HEK293T (cell line): ENCODE data around the gene SLC7A14.

Source experiments
- CTCF ChIA-PET: fragments of 350-600 bp; formaldehyde crosslinking; extraction: SDS; loops from one replicate; lab custom pipeline; 2021; ENCODE audit warnings: antibody characterized with exemption, inconsistent platforms; lab: Yijun Ruan, JAX
- POLR2A ChIA-PET: fragments of 350-600 bp; formaldehyde crosslinking; extraction: SDS; loops from one replicate; lab custom pipeline; 2020; ENCODE audit warnings: antibody characterized with exemption, inconsistent platforms; lab: Yijun Ruan, JAX
- DNase-seq: peaks from one replicate; pipeline ENCODE4 v3.0.0; 2012; ENCODE audit warnings: mixed read lengths; ENCODE audit errors: extremely low spot score
- ARNT ChIP-seq: fragments of 450-650 bp; IDR thresholded peaks from 2 replicates; pipeline ENCODE4 v1.6.1; 2017; ENCODE audit warnings: mild to moderate bottlenecking
- BHLHE40 ChIP-seq: fragments of 450-650 bp; IDR thresholded peaks from 2 replicates; pipeline ENCODE4 v1.6.1; 2016; ENCODE audit warnings: mild to moderate bottlenecking, moderate library complexity, borderline replicate concordance
- CTBP1 ChIP-seq: fragments of 450-650 bp; IDR thresholded peaks from 2 replicates; pipeline ENCODE4 v1.6.1; 2016; ENCODE audit warnings: borderline replicate concordance
- ELF4 ChIP-seq: fragments of 450-650 bp; IDR thresholded peaks from 2 replicates; pipeline ENCODE4 v1.6.1; 2017; ENCODE audit warnings: antibody characterized with exemption
- FOXA1 ChIP-seq: fragments of 450-650 bp; IDR thresholded peaks from 2 replicates; pipeline ENCODE4 v1.6.1; 2016; ENCODE audit warnings: mild to moderate bottlenecking
- FOXK2 ChIP-seq: fragments of 450-650 bp; IDR thresholded peaks from 2 replicates; pipeline ENCODE4 v1.6.1; 2016; ENCODE audit warnings: mild to moderate bottlenecking
- FOXM1 ChIP-seq: fragments of 450-650 bp; IDR thresholded peaks from 2 replicates; pipeline ENCODE4 v1.6.1; 2017; ENCODE audit warnings: mild to moderate bottlenecking, borderline replicate concordance
- HDGF ChIP-seq: fragments of 450-650 bp; IDR thresholded peaks from 2 replicates; pipeline ENCODE4 v1.6.1; 2017; ENCODE audit warnings: antibody characterized with exemption, borderline replicate concordance
- L3MBTL2 ChIP-seq: fragments of 450-650 bp; conservative IDR thresholded peaks from 2 replicates; pipeline ENCODE4 v1.6.1; 2016; ENCODE audit warnings: mild to moderate bottlenecking
- LEF1 ChIP-seq: fragments of 450-650 bp; IDR thresholded peaks from 2 replicates; pipeline ENCODE4 v1.6.1; 2017; ENCODE audit warnings: mild to moderate bottlenecking, borderline replicate concordance
- NFRKB ChIP-seq: fragments of 450-650 bp; IDR thresholded peaks from 2 replicates; pipeline ENCODE4 v1.6.1; 2016; ENCODE audit warnings: mild to moderate bottlenecking, moderate library complexity
- PKNOX1 ChIP-seq: fragments of 450-650 bp; IDR thresholded peaks from 2 replicates; pipeline ENCODE4 v1.6.1; 2016
- SP1 ChIP-seq: fragments of 450-650 bp; IDR thresholded peaks from 2 replicates; pipeline ENCODE4 v1.6.1; 2017
- SUZ12 ChIP-seq: fragments of 450-650 bp; IDR thresholded peaks from 2 replicates; pipeline ENCODE4 v1.6.1; 2016; ENCODE audit warnings: mild to moderate bottlenecking
- TARDBP ChIP-seq: fragments of 450-650 bp; IDR thresholded peaks from 2 replicates; pipeline ENCODE4 v1.6.1; 2016
- ZNF384 ChIP-seq: fragments of 450-650 bp; IDR thresholded peaks from 2 replicates; pipeline ENCODE4 v1.6.1; 2016

Gene SLC7A14

DNA sequence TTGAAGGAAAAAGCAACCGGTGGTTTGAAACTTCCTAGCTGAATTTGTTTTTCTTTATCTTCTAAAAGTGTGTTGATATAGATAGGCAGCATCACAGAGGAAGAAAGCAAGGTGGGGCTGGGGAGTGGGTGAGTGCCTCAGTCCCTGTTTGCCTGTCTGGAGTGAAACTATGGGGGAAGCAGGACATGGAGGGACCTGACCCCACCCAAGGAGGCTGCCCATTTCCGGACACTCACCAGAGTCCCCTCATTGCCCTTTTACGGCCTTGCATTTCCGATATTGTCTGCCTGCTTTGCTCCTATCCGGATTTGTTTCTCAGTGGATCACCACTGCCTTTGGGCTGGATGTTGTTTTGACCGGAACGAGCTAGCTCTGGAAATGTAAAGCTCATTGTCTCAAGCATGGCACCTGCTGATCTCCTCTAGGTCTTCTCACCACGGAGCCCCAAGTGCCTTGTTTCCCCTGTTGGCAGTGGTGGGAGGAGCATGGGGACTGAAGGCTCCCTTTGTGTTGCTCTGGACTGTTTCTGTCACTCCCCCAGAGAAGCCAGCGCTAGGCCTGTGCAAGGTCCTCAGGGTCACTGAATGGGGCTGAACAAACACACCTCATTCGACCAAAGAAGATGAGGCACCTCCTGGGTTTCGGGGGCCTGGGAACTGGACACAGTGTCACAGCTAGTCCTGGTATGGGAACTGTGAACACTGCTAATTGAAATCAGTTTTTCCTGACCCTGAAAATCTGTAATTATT is 160.2 kb downstream of the SLC7A14 start:
- TF ChIP-seq ARNT (no peak), ZNF384 (no peak), LEF1 (no peak), FOXA1 (no peak), FOXM1 (no peak), SUZ12 (no peak), HDGF (no peak), SP1 (no peak), L3MBTL2 (no peak), NFRKB (no peak), TARDBP (no peak), BHLHE40 (no peak), ELF4 (no peak), FOXK2 (no peak), PKNOX1 (no peak), CTBP1 (no peak)
- ChIA-PET POLR2A (no interaction called here), CTCF (interaction anchor here (1.4 kb wide), 1 partner anchor 12 kb away, joined by 4 read pairs; no protein-coding TSS in a partner anchor)
- no peak for DNase-seq

DNA sequence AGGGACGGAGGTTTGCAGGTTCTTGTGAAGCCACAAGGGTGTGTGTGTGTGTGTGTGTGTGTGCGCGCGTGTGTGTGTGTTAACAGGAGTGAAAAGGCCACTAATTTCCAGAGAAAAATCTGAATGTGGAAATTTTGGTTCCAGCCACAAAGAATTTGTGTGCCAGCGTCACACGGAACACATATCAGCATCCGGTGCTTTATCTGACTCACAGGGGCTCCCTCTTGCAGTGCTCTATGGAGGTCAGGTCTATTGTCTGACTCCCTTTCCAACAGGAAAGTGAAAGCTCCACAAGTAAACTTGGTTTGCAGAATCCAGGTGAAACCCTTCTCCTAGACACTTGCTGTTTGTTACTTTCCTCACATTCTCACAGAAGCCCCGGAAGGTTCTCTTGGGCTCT is 161.0 kb downstream of the SLC7A14 start:
- DNase-seq, result no peak
- CTCF ChIA-PET, result no interaction called here
- POLR2A ChIA-PET, result no interaction called here
- TF ChIP-seq FOXA1 (no peak), HDGF (no peak), SUZ12 (no peak), L3MBTL2 (no peak), NFRKB (no peak), FOXM1 (no peak), TARDBP (no peak), CTBP1 (no peak), BHLHE40 (no peak), ZNF384 (no peak), ELF4 (no peak), LEF1 (no peak), FOXK2 (no peak), SP1 (no peak), ARNT (no peak), PKNOX1 (no peak)

DNA sequence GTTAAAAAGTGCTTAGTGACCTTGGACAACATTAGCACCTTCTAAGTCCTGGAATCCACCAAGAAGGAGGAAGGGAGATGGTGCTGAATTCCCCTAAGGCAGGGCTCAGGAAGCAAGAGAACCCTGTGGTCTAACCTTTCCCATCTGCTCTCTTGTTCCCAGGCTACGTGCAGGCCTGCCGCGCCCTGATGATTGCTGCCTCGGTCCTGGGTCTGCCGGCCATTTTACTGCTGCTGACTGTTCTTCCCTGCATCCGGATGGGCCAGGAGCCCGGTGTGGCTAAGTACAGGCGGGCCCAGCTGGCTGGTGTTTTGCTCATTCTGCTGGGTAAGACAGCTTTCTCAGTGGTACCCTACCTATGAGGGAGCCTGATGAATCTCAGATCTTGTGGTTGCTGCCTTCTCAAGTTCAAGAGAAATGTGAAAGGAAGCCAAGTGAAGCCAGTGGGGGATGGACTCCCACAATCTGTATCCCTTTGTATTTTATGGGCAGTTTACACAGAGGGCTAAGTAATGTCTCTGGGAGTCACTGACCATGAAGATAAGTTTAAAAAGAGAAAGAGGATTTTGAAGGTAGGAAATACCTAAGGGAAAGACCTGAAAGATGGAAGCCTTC is 162.8 kb downstream of the SLC7A14 start:
- POLR2A ChIA-PET, result no interaction called here
- CTCF ChIA-PET, result no interaction called here
- no peak for DNase-seq
- TF ChIP-seq FOXK2 (no peak), SUZ12 (no peak), ARNT (no peak), BHLHE40 (no peak), ZNF384 (no peak), SP1 (no peak), CTBP1 (no peak), ELF4 (no peak), HDGF (no peak), FOXM1 (no peak), L3MBTL2 (no peak), TARDBP (no peak), FOXA1 (no peak)

DNA sequence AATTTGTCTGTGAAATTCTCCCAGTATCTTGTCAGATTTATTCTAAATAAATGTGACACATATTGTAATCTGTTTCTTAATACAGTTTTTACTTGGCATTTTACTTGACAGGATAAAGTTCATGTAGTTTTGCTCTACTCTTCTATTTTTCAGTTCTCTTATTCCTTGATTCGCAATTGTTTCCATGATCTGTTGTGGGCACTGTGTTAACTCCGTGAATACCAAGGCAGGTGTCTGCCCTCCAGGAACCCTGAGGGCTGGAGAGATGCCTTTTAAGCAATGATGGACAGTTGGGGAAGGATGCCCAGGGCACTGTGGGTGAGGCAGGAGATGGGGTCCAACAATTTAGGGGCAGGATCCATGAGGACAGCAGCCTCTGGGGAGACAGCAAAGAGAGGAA is 164.1 kb downstream of the SLC7A14 start:
- POLR2A ChIA-PET, result no interaction called here
- CTCF ChIA-PET, result no interaction called here
- no peak for DNase-seq
- TF ChIP-seq SUZ12, result no peak
- no peak for TF ChIP-seq L3MBTL2
- no peak for TF ChIP-seq HDGF
- no peak for TF ChIP-seq LEF1
- TF ChIP-seq FOXK2, result no peak
- TF ChIP-seq SP1, result no peak

- CTCF ChIA-PET, result no interaction called here
- POLR2A ChIA-PET, result no interaction called here
- DNase-seq, result no peak
Measured at GRCh38 chr3:170421111-170421641, 164.7 kb downstream of the SLC7A14 start.

DNA sequence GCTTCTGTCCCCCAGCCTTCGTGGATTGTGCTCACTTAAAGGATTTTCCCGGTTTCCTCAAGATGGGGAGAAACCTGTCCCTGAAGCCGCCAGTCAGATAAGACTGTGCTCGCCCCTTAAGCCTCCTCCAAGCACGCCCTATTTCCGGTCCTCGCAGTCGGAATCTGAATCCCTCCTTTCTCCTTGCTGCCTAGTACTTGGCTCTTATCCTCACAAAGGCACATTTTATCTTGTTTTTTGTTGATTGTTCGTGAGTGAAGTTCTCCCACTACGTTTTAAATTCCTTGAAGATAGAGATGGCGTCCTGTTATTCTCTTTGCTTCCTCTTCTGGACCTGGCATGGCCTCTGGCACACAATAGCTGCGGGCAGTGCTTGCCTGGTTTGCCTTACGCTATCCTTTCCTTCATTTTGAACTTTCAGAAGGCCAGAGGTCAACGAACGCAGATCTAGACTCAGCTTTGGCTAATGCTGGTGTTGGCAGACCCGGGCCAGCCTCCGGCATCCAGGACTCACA is 165.5 kb downstream of the SLC7A14 start:
- POLR2A ChIA-PET, result no interaction called here
- CTCF ChIA-PET, result no interaction called here
- no peak for DNase-seq
- no peak for TF ChIP-seq FOXA1
- TF ChIP-seq FOXK2, result no peak

More at GRCh38 chr3:170421111-170421641, 164.7 kb downstream of the SLC7A14 start:
- no peak for TF ChIP-seq FOXA1
